IPS-18c (cell line): Measurements from ENCODE around the gene SERTAD4.

Experiments
- H3K4me3 ChIP-seq: 2 replicates; pipeline ENCODE4 v1.7.0; 2013; ENCODE audit warnings: low read depth, mild to moderate bottlenecking, low read length, moderate library complexity; ENCODE audit not compliant: insufficient read depth
- H3K9me3 ChIP-seq: one replicate; pipeline ENCODE4 v1.6.1; 2013; ENCODE audit warnings: mild to moderate bottlenecking, low read length, moderate library complexity; ENCODE audit not compliant: control insufficient read depth, insufficient read depth

The SERTAD4 gene

DNA sequence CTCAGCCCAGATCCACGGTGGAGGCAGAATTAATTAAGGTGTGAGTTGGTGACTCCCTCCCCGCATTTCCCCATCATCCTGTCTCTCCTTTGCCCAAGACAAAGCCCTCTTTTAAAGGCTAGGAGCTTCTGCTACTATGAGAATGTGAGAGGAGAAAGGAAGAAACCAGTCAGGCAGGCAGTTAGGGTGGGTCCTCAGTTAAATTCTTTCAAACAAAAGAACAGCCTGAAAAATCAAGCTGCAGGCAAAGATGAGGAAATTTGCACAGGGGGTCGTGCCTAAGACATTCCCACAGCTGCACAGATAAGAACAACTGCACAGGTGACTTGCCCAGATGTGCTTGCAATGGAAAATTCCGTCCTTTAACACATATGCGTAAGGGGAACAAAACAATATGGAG is 47.6 kb downstream of the SERTAD4 start:
- no peaks in the 10 kb centered on the region for H3K9me3 ChIP-seq

GRCh38 chr1:210288116-210288515 is 55.5 kb downstream of the SERTAD4 start:
- Histone ChIP-seq H3K9me3 (no peaks in the 10 kb centered on the region), H3K4me3 (no peak overlapping the region)

More for the DNA sequence above, 47.6 kb downstream of the SERTAD4 start:
- H3K4me3 ChIP-seq, result no peak overlapping the region

DNA sequence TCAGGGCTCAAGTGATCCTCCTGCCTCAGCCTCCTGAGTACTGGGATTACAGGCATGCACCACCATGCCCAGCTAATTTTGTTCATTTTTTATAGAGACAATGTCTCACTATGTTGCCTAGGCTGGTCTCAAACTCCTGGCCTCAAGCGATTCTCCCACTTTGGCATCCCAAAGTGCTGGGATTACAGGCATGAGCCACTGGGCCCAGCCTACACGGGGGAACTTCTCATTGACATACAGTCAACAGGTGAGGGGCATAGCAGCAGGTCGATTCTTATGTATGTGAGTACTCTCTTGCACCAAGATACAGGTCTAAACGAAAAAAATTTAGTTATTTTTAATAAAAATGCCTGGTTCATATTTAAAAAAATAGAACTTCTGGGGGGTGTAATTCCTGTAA is 56.7 kb downstream of the SERTAD4 start:
- Histone ChIP-seq H3K9me3 (no peaks in the 10 kb centered on the region), H3K4me3 (no peak overlapping the region)

DNA sequence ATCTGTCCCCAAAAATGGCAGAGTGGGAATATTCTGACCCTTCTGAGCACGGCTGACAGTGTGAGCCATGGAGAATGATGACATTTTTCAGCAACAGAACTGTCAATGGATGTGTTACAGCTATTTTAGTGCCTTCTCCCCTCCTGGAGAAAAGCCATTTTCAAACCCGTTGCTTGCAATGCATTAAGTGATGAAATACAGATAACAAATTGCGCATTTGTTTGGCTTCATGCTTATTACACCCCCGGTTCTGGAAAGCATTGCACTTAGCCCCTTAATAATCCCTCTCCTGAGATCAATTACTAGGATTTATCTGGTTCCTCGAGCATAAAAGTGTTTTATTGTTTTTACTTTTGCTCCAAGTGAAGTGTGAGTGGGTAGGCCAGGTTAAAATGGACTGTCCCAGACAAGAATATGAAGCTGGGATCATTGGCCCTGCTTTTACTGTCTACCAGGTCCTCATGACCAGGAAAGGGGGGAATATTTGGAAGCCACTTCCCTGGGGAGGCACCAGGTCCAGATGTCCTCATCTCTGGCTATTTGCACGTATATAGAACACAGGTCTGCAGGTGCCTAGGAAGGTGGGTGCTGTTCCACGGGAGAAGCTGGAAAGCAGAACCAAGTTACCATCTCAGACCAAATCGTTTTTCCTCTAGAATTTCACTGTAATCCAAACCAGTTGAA is 58.6 kb downstream of the SERTAD4 start:
- H3K4me3 ChIP-seq, result no peak overlapping the region

DNA sequence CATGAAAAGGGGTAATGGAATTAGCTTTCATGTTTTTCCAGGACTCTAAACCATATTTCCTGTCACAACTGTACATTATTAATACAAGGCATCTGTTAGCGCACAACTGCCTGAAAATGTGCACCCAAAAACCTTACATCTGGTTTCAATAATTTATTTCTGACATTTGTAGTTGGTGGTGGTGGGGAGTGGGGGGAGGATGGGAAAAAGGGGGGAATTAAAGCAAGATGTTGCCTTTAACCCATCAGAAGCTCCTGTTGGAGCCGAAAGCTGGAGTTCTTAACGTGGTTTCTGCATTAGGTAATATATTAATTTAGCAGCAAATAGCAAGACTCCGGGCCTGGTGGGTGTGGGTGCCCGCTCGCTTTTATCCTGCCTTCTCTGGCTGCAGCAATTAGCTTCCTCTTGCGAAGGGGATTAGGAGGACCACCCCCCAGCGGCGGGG is 59.2 kb downstream of the SERTAD4 start:
- Histone ChIP-seq H3K9me3 (no peaks in the 10 kb centered on the region), H3K4me3 (peak overlapping the region; percentile 43; the same call in 1 of the 2 replicates)

More for the DNA sequence above, 58.6 kb downstream of the SERTAD4 start:
- no peaks in the 10 kb centered on the region for H3K9me3 ChIP-seq

- peak overlapping the region; percentile 43; the same call in 1 of the 2 replicates for H3K4me3 ChIP-seq
Observed at GRCh38 chr1:210292231-210292871, 59.8 kb downstream of the SERTAD4 start.

GRCh38 chr1:210293171-210293607 is 60.6 kb downstream of the SERTAD4 start:
- H3K9me3 ChIP-seq, result no peaks in the 10 kb centered on the region
- H3K4me3 ChIP-seq, result peak overlapping the region; percentile 43

More at GRCh38 chr1:210292231-210292871, 59.8 kb downstream of the SERTAD4 start:
- H3K9me3 ChIP-seq, result no peaks in the 10 kb centered on the region

DNA sequence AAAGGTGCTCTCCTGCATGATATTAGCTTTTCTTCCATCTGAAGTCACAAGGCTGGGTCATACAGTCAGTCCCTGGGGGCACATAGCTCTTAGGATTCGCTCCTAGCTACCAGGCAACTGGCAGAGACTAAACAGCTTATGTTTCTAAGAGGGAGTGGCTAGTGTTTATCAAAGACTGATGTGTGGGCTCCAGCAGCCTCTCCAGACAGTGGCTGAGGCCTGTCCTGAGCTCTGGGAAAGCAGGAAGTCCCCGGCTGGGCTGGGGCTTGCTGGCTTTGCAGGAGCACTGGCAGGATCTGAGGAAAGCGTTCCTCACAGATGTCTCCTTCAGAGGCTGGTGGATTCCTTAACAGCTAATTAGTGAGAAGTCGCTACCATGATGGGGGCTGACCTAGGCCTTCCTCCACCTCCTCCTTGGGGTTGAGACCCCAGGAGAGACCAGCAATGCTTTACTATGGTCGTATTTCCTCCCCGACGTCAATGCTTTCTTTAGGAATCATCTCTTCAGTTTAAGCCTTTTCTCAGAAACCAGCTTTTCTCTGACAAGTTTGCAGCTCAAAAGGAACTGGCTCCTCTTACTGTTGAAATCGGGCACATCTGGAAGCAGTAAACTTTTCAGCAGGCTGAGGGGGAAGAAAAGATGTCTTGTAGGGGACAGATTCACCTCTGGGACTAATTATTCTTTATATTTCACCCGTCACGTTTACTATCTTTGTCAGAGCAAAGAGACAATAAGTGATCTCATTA is 62.6 kb downstream of the SERTAD4 start:
- Histone ChIP-seq H3K4me3 (no peak overlapping the region), H3K9me3 (no peaks in the 10 kb centered on the region)
